ENCODE results near the gene WT1.
"Not testable (repeated sequence)": the region's sequence is repeated elsewhere in the genome, so short reads cannot be mapped to it uniquely, and the experiment has no call there.

Gene WT1

GRCh38 chr11:32435511-32435941, at the start of gene WT1:
WT1 (minus strand) TSS chr11:32435539.
- no peak for TF ChIP-seq CTCF (IDR thresholded peaks at IDR 0.05; ENCODE audit: insufficient read depth, low read depth, low read length, missing control alignments)
- no peak within 1 kb of the TSS for H3K4me3 ChIP-seq (ENCODE audit: low read length)
- DNase-seq (ENCODE audit: low read depth) = no peak

DNA sequence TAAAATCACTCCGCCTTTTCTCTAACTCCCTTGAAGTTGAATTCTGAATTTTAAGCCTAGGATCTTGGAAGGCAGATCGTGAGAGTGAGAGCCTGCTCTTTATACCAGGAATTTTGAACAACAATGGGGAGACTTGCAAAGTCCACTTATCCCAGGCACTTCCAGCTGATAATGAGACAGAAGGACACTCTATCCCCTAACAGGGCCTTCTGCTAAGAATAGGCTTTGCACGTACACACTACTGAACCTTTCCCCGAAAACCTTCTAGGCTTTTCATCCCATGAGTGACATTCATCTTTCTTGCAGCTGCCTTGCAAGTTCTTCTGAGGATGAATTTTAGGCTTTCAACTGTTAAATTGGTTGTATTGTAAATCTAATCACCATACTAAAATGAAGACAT, 44.0 kb upstream of the WT1 start:
- TF ChIP-seq CTCF (IDR thresholded peaks at IDR 0.05; ENCODE audit: insufficient read depth, low read depth, low read length, missing control alignments) = no peak
- DNase-seq (ENCODE audit: low read depth) = no peak
- no peak overlapping the region for H3K4me3 ChIP-seq (ENCODE audit: low read length)

- no peak for DNase-seq (ENCODE audit: low read depth)
- no peak for TF ChIP-seq CTCF (IDR thresholded peaks at IDR 0.05; ENCODE audit: insufficient read depth, low read depth, low read length, missing control alignments)
- H3K4me3 ChIP-seq (ENCODE audit: low read length) = no peak overlapping the region
Measured at GRCh38 chr11:32478277-32478731, 43.0 kb upstream of the WT1 start.

GRCh38 chr11:32473282-32473909, 38.1 kb upstream of the WT1 start:
- no peak for TF ChIP-seq CTCF (IDR thresholded peaks at IDR 0.05; ENCODE audit: insufficient read depth, low read depth, low read length, missing control alignments)
- H3K4me3 ChIP-seq (ENCODE audit: low read length) = no peak overlapping the region
- no peak for DNase-seq (ENCODE audit: low read depth)

DNA sequence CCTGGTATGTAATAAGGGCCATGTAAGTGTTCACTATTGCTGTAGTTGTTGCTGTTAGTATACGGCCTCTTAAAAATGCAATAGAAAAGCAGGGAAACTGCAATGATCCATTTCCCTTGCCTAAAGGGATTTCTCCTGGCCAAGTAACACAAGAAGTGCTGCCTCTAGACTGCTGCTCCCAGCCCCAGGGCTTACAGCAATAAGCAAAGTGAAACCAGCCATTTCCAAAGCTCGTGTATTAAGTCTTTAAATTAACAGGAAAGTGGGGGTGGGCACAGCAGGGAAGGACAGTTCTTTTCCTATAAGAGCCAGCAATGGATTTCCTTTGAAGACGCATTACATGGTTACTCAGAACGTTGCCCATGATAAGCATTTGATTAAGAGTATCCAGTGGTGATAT, 36.9 kb upstream of the WT1 start:
- no peak overlapping the region for H3K4me3 ChIP-seq (ENCODE audit: low read length)
- no peak for TF ChIP-seq CTCF (IDR thresholded peaks at IDR 0.05; ENCODE audit: insufficient read depth, low read depth, low read length, missing control alignments)
- DNase-seq (ENCODE audit: low read depth) = no peak

DNA sequence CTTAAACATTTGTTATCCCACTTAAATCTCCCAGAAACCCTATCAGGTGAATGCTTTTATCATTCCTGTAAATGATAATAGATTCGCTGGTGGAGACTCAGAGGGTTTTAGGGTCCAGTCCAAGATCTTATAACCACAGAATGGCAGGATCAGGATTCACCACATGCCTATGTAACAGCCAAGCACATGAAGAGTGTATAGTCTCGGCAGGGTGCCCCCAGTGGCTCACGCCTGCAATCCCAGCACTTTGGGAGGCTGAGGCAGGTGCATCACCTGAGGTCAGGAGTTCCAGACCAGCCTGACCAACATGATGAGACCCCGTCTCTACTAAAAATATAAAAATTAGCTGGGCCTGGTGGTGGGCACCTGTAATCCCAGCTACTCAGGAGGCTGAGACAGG, 36.2 kb upstream of the WT1 start:
- H3K4me3 ChIP-seq (ENCODE audit: low read length); DNase-seq (ENCODE audit: low read depth): not testable (repeated sequence)

- no peak overlapping the region for H3K4me3 ChIP-seq (ENCODE audit: low read length)
- DNase-seq (ENCODE audit: low read depth) = no peak
- no peak for TF ChIP-seq CTCF (IDR thresholded peaks at IDR 0.05; ENCODE audit: insufficient read depth, low read depth, low read length, missing control alignments)
Measured at GRCh38 chr11:32469791-32470190, 34.5 kb upstream of the WT1 start.

Data from epithelial cell of esophagus (primary cell).